ENCODE results near the gene CCSER1.

DNA sequence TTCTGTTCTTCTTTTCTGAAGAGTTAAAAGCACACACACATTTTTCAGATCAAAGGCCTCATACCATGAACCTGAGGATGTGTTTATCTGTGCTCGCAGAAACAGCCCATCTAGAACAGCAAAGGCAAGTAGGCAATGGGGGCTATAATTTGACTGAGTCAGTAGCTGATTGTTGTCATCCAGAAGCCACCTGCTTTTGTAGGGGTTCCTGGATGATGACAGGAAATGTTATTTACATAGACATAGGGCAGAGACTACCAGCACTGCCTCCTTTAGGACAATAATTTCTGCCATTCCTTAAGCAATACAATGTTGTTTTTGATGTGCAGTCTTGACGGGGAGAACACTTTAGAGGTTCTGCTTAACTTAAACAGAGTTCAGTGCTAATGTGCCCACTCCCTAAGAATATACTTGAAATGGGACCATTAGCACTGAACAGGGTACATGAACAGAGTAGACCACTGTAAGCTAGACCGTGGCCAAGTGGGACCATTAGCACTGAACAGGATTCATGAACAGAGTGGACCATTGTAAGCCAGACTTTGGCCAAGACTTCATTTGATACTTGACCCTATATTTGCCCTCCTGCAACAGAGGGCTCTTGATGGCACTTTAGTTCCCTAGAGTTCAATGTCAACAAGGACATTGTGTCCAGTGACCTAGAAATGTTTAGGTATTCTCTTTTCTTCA lies 42.8 kb upstream of the CCSER1 start:
- TF ChIP-seq EZH2 (IDR thresholded peaks at IDR 0.05; ENCODE audit: borderline replicate concordance), result no peak
- no peak for TF ChIP-seq CTCF (IDR thresholded peaks at IDR 0.05; ENCODE audit: poor library complexity)
- TF ChIP-seq EZH2phosphoT487 (IDR thresholded peaks at IDR 0.05; ENCODE audit: low read depth, severe bottlenecking, unreplicated experiment), result no peak

Data from hepatocyte (in vitro differentiated cells).